LNCaP clone FGC (cell line): ENCODE data around the gene METTL26.

Experiments used
- DNase-seq: peaks from one replicate; pipeline ENCODE4 v3.0.0-alpha.2; 2011; ENCODE audit warnings: low read depth
- H3K4me3 ChIP-seq: 2 replicates; pipeline ENCODE4 v1.5.1; 2011; ENCODE audit warnings: mild to moderate bottlenecking, low read depth, low read length, control low read depth
- CTCF ChIP-seq: IDR thresholded peaks from 2 replicates; pipeline ENCODE4 v1.5.1; 2012; ENCODE audit warnings: mild to moderate bottlenecking; ENCODE audit not compliant: control insufficient read depth, insufficient read depth; ENCODE audit errors: extremely low read depth

The METTL26 gene

GRCh38 chr16:678209-678857, 42.2 kb upstream of the METTL26 start:
- DNase-seq: no peak
- no peak for TF ChIP-seq CTCF
- no peak overlapping the region for H3K4me3 ChIP-seq

- DNase-seq: no peak
Measured at GRCh38 chr16:677316-678190, 41.4 kb upstream of the METTL26 start.

GRCh38 chr16:676913-677312, 40.8 kb upstream of the METTL26 start:
- no peak for DNase-seq
- no peak for TF ChIP-seq CTCF
- H3K4me3 ChIP-seq: no peak overlapping the region

More at GRCh38 chr16:677316-678190, 41.4 kb upstream of the METTL26 start:
- no peak for TF ChIP-seq CTCF
- H3K4me3 ChIP-seq: no peak overlapping the region

GRCh38 chr16:676565-676902, 40.4 kb upstream of the METTL26 start:
- no peak for TF ChIP-seq CTCF
- H3K4me3 ChIP-seq: no peak overlapping the region
- DNase-seq: no peak

- H3K4me3 ChIP-seq: no peak overlapping the region
- TF ChIP-seq CTCF: no peak
- DNase-seq: no peak
Measured at GRCh38 chr16:675884-676564, 39.9 kb upstream of the METTL26 start.

GRCh38 chr16:674968-675883, 39.1 kb upstream of the METTL26 start, which contains the start of gene RHBDL1:
Gene RHBDL1, plus strand, starts transcription at chr16:675671. Its CDS starts 120 bp downstream, at chr16:675791.
- no peak within 1 kb of the TSS for H3K4me3 ChIP-seq
- no peak for TF ChIP-seq CTCF
- DNase-seq: no peak
